ENCODE measurements around the gene RRAD.

RRAD gene

DNA sequence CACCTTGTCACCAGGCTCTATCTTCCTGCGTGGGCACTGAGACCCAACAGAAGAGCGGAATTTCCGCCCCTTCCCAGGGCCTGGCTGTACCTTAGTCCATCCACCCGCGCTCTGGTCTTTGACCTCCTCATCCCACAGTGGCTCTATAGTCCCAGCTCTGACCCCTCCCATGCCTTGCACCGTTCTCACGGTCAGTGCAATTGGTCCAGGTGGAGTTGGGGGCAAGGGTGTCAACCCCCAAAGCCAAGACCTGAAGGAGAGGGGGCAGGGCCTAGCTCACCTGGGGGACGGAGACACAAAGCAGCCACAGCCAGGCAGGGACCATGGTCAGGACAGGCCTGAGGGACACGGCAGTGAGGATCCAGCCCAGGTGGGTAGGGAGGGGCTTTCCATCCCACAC, 7.6 kb downstream of the RRAD start:
- DNase-seq (ENCODE audit: low read depth), result no peak

DNA sequence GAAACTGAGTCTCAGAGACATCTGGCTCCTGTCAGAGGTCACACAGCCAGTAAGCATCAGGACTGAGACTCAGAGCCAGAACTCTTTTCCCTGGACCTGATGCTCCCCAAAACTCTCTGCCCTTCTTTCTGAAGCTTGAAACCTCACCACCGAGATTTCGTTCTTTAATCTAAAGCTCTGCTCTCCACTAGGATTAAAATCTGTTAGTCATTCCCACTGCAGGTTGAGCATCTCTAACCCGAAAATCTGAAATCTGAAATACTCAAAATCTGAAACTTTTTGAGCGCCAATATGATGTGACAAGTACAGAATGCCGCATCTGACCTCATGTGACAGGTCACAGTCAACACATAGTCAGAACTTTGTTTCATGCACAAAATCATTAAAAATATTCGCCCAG, 8.8 kb downstream of the RRAD start:
- no peak for DNase-seq (ENCODE audit: low read depth)

DNA sequence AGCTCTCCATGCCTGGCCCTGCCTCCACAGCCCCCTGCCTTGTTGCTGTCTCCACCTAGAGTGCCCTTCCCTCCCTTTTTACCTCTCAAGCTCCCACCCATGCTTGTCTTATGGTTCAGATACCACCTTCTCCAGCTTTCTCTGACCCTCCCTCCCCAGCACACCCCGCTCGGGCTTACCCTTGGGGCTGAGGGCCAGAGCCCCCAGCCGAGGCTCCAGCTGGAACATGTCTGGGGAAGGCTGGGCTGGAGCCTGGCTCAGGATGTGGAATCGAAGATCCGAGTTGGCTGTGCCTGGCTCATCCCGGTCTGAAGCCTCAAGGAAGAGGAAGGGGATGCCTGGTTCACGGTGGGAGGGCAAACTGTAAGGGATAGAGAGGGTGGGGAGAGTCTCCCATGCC, 10.3 kb downstream of the RRAD start:
- DNase-seq (ENCODE audit: low read depth), result no peak

DNA sequence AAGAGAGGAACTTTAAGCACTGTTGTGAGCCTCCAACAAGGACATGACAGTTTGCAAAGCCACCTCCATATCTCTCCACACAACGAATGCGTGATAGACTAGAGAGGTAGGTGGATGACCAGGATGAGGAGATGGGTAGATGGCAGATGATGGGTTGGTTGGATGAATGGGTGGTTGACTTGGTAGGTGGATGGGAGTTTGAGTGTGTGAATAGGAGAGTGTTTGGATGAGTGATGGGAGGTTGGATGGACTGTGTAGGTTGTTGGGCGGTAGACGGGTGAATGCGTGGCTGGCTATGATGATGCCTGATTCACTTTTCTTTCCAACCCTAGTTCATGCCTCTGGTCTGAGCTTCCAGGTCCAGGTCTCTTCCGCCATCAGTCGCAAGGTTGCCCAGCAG, 10.8 kb downstream of the RRAD start:
- DNase-seq (ENCODE audit: low read depth), result no peak

DNA sequence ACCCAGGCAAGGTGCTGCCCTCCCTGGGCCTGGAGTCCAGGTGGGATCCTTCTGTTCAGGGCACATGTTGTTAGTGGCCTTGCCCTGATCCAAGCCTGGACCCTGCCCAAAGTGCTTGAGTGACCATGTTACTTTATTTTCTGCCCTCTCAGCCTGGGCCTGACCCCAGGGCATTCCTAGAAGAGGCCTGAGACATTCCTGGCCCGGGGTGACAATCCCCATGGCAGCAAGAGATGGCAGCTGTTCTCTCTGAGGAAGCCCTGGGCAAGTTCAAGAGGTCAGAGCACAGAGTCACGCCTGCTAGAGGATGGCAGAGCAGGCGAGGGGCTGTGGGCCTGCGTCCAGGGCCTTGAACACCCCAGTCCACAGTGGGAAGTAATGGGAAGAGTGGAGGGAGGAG, 11.6 kb downstream of the RRAD start:
- DNase-seq (ENCODE audit: low read depth), result no peak

DNA sequence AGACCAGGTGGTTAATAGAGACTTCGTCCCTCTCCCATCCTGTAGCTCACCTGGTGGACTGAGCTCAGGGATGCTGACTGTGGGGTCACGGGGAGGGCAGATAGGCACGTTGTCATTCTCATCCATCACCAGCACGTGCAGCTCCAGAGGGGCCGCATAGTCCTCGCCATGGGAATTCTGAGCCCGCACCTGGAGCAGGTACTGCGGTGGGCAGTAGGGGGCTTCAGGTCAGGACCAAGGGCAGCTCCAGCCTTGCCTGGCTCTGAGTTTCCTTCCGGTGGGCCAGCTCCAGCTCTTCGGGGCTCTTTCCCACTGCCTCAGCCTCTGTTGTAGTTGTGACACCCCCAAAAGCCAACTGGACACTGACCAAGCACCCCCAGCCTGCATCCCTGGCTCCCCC, 12.3 kb downstream of the RRAD start:
- DNase-seq (ENCODE audit: low read depth), result no peak

DNA sequence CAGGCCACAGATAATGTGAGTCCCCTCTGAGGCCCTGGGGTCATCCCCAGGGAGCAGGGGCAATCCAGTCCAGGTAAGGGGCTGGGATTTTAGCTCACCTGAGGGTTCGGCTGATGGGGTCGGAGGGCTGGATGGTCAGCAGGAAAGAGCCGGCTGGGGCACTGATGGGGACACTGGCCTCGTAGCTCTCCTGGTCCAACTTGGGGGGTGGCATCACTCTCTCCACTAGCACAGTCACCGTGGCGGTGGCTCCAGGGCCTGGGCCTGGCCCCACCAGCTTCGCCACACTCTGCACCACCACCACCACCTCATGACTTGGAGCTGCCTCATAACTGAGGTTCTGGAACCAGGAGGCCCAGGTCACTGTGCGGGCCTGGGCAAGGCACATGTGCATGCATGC, 13.5 kb downstream of the RRAD start:
- DNase-seq (ENCODE audit: low read depth), result no peak

DNA sequence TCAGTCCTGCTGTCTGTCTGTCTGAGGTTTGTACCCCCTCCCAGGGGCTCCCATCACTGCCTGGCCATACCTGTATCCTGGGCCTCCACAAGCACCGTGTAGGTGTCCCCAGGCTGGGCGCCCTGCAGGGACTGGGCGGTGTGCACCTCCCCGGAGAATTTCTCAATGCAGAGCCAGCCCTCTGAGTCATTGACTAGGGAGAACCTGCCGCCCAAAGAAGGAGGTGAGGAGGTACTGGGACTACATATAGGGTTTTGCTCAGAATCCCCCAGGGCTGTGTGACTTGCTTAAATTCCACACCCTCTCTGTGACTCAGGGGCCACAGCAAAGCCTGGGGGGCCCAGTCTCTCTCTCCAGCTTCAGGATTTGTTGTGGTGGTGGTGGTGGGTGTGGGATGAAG, 14.2 kb downstream of the RRAD start:
- DNase-seq (ENCODE audit: low read depth), result no peak

DNA sequence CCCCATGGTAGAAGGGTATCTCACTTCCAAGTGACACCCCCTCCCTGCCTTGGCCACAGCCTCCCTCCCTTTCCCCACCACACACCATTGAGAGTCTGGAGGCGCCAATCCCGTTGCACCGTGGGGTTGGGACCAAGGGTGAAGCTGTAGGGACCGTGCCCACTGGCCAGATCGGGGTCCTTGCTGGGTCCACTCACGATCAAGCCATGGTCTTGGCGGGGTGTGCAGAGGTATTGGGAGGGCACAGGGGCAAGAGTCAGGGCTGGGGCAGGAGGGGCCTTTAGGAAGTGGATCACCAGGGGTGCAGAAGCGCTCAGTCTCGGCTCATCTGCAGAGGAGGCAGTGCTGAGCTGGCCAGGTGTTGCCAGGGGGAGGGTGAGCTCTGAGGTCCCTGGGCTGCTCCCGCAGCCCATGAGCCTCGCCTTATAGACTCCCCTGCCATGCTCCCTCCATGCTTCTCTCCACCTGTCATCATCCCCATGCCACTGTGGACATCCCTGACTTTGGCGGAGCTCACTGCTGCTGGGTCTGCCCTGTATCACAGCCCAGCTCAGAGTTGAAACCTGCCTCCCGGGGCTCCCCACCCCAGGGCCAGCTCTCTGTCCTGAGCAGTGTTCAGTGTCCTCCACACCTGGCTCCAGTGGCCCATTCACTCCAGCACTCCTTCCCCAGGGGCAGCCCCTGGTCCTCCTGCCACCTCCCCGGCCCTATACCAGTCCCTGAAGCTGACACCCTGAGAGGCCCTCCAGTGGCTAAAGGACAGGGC, 15.0 kb downstream of the RRAD start:
- no peak for DNase-seq (ENCODE audit: low read depth)

DNA sequence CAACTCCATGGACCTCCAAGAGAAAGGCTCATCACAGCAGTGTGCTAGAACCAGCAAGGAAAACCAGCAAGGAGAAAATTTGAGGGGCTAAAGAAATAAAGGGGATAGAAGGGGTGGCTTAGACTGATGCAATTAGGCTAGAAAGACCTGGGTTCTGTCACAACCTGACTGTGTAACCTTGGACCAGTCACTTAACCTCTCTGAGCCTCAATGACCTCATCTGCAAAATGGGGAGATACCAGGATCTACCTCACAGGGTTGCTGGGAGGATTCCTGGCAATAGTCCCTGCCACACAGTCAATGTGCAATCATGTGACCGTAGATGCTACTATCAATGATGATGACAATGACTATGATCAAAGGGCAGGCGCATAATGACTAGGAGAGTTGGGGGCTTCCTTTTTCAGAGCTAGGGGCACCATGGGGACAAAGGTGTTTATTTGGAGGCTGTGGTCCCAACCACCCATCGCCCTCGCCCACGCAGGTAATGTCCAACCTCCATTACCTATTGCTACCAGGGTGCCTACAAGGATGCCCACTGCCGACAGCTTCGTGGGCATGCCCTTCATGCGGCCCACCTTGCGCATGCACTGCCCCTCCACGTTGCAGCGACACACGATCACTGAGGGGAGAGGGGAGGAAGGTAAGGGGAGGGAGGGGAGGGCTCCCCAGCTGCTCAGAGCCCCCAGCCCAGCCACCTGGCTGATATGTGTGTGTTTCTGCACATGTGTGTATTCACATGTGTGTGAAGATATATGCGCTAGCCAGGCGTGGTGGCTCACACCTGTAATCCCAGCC, 16.4 kb downstream of the RRAD start:
- no peak for DNase-seq (ENCODE audit: low read depth)

DNA sequence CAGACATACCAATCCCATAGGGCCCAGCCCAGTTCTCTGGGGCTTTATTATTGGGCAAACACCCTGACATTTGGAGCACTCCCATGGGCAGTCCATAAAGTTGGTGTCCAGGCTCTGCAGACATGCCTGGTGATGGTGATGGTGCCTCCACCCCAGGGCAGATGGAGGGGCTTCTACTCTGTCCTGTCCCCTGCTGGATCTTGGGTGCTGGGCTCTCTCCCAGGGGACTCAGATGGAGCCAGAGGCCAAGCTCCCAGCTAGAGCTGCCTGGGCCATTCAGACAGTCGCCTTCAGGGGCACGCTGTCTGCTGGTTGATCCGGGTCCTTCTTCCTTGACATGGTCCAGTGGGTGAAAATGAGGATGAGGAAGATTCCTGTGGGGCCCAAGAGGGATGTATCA, 17.2 kb downstream of the RRAD start:
- DNase-seq (ENCODE audit: low read depth), result no peak

DNA sequence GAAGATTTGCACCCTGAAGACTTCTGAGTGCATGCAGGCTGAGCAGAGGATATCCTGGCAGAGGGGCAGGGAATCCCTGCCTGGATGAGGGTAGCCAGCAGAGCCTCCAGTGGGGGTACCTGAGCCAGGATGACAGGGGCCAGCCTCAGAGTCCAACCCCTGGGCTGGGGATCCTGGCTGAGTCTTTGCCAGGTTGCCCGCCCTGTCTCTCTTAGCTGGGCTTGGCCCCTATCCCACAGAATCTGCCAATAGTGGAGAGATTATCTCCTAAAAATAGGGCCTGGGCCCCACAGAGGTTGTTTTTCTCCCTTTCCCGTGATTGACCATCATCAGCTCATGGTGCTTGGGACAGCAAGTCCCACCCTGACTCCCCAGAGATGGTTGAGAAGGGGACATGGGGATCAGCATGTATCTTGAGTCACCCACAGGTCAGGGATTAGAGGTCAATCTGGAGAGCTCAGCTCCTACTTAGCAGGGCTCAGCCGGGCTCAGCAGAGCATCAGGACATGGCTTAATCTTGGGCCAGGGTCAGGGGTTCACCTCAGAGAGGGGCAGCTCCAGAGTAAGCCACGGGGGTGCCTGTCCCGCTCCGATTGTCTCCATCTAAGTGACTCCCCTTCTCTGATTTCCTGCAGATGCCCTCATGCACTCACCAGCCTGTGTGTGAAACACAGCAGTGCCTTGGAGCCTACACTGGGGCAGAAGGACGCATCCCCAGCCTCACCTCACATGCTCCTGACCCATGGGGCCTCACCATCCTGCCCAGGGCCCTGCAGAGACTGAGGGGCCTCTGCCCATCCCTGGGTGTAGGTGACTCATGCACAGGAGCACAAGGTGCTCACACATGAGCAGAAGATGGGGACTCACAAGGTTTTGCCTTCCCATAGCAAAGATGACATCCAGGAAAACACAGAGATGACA, 18.2 kb downstream of the RRAD start:
- no peak for DNase-seq (ENCODE audit: low read depth)

DNA sequence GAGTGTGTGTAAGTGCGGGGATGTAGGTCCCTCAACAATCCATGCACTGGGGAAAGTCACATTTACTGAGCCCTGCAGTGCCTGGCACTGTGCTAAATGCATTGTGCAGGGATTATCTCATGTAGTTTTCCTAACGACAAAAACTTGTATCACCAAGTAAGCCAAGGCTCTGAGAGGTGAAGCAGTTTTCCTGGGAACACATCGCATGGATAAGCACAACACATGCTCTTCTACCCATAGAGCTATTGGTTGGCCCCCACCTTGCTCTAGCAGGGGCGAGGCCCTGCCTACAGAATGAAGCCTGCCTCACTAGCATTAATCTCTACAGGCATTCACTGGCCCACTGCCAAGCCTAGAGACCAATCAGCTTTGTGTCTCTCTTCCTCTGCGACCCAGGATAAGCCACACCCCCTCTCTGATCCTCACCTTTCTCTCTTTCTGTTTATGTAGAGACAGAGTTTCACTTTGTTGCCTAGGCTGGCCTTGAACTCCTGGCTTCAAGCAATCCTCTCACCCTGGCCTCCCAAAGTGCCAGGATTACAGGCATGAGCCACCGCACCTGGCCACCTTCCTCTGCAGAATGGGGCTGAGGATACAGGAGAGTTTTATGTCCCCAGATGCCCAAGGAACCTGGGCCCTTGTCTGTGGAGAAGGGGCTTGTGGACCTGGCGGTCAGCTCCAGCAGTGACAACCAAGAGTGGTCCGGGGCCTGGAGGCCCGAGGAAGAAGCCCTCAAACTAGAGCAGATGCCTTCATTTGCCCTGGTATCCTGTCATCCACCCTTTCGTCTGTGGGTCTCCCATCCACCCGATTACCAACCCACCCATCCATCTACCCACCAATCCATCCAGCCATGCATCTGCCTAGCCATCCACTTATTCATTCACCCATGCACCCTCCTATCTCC, 19.4 kb downstream of the RRAD start:
- no peak for DNase-seq (ENCODE audit: low read depth)

DNA sequence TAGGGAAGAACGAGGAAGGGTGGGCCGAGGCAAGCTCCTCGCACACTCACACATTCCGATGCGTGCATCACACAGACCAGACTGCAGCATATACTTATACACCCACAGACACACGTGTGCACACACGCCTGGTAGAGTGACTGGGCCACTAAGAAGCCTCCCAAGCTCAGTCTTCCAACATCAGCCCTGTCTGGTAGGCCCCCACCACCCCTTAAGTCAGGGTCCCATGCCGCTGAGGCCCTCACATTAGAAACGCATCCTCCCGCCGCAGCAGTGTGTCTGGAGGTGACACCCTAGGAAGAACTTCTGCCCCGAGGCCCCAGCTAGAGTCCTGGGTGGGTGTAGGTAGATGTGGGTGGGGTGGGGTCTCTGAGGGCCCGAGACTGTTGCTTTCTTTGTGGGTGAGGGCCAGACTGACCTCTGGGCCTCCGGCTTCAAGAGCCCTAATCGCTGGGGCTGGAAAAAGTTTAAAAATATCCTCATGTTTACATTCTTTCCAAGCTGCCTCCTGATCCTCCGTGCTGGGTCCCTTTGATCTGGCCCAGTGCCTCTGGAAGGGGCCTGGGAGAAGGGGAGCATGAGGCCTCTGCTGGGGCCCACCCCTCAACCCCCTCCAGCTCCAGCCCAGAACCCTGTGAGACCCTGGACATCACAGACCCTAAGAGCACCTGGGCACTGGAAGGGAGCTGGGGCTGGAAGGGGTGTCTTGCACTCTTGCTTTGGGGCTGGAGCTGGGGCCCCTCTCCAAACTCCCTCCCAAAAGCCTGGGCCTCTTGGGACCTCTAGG, 20.3 kb downstream of the RRAD start:
- DNase-seq (ENCODE audit: low read depth), result no peak

DNA sequence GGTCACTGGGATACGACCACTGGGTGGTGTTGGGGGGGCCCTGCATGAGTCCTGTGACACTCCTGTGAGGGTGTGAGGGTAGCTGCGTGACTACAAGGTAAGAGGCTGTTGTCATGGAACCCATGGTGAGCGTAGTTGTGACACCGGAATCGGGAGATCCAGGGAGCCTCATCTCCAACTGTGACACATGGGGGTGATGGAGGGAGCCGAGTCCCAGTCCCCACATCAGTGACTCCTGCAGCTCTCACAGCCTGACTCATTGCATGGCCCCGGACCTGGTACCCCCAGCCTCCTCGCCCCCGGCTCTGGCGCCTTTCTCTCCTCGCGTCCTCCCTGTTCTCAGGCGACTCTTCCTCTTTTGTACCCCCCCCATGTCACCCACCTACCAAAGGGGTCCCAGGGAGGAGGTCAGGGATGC, 20.9 kb downstream of the RRAD start:
- no peak for DNase-seq (ENCODE audit: low read depth)

DNA sequence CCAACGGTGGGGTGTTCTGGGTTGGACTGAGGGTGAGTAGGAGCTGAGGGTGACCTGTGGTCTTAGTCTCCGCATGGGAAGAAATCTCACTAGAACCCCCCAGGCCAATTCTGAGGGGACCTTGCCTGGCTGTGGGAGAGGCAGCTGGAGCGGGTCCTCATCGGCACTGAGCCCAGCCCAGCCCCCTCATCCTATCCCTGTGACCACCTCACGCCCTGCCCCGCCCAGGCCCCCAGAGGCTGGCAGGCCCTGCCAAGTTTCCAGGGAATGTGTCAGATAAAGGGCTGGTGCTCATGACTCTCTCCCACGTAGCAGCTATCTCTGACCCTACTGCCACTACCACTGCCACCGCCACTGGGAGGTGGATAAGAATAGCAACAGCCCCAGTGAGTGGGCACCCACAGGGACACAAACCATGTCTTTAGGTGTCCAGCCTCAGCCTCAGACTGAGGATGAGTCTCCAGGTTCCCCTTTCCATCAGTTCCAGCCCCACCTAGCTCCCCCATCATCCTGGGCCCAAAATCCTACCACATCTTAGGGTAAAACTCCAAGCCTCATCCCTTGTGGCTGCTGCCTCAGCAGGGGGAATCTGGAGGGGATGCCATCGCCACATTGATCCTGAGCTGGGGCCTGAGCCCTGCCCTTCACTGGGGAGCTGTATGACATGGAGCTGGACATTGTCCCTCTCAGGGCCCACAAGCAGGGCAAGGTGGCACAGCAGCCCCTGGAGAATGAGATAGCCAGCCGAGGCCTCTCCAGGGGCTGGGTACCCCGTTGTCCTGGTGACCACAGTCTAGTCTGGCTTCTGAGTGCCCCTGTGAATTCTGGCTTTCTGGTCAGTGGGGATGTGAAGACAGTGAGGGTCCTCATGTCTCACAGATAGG, 21.5 kb downstream of the RRAD start:
- DNase-seq (ENCODE audit: low read depth), result no peak

DNA sequence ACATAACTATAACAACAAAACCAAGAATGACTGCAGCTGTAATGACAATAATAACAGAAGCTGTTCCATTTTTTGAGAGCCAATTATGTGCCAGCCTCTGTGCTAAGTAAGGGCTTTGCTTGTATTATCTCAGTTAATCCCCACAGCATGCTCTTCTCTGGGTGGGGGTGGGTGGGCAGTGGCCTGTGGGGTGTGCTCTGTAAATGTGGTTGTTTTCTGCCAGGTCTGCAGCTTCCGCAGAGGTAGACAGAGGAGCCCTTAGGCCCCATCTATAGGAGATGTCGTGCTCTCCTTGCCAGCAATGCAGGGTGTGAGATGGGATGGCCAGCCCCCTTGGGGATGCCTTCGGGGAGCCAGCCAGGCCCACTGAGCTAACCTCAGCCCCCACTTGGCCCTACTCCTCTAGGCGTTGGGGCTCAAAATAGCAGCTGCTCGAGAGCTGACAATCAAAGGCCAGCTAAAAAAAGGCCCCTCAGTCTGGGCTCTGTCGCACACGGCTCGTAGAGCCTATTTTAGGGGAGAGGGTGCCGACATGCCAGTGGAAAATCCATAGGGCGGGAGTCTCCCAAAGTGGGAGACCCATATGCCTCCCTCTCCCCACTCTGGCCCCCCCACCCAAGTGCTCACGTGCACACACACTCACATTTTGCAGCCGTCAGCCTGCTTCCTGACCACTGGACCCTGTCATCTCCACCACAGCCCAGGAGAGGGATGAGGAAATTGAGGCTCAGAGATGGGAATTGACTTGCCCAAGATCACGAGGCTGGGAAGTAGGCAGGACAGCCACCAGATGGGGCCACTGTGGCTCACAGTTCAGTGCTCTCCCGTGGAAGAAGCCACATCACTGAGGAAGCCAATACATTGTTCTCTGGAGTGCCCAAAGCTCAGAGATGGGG, 22.4 kb downstream of the RRAD start:
- DNase-seq (ENCODE audit: low read depth), result no peak

DNA sequence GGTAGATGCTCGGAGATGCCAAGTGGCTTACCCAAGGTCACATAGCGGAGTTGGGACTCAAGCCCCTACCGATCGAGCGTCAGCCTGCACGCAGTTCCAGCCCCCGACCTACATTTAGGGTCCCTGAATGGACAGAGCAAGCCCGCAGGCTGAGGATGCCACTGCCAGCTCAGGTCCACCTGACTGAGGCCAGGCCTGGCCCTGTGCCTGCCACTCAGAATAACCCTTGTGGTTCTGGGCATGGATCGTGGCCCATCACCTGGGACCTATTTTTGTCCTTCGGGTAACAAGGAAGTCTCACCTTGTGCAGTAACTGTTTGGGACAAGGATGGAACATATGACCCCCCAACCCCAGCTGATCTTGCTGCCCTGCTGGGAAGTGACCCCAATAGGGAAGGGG, 23.7 kb downstream of the RRAD start:
- no peak for DNase-seq (ENCODE audit: low read depth)

Data from CMK (cell line).